HuH-7.5 (cell line): ENCODE measurements around the gene LRP5.

ENCODE experiments used
- DNase-seq: peaks from one replicate; pipeline ENCODE4 v3.0.0; 2011; ENCODE audit warnings: low spot score

Gene LRP5

GRCh38 chr11:68347345-68347744, 35.0 kb downstream of the LRP5 start:
- no peak for DNase-seq

DNA sequence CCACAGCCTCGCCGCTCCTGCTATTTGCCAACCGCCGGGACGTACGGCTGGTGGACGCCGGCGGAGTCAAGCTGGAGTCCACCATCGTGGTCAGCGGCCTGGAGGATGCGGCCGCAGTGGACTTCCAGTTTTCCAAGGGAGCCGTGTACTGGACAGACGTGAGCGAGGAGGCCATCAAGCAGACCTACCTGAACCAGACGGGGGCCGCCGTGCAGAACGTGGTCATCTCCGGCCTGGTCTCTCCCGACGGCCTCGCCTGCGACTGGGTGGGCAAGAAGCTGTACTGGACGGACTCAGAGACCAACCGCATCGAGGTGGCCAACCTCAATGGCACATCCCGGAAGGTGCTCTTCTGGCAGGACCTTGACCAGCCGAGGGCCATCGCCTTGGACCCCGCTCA, 35.5 kb downstream of the LRP5 start:
- DNase-seq: no peak

- DNase-seq: no peak
These were observed 37.3 kb downstream of the LRP5 start for GRCh38 chr11:68349461-68350249.

- DNase-seq: no peak
These were observed 38.5 kb downstream of the LRP5 start for GRCh38 chr11:68350759-68351449.

DNA sequence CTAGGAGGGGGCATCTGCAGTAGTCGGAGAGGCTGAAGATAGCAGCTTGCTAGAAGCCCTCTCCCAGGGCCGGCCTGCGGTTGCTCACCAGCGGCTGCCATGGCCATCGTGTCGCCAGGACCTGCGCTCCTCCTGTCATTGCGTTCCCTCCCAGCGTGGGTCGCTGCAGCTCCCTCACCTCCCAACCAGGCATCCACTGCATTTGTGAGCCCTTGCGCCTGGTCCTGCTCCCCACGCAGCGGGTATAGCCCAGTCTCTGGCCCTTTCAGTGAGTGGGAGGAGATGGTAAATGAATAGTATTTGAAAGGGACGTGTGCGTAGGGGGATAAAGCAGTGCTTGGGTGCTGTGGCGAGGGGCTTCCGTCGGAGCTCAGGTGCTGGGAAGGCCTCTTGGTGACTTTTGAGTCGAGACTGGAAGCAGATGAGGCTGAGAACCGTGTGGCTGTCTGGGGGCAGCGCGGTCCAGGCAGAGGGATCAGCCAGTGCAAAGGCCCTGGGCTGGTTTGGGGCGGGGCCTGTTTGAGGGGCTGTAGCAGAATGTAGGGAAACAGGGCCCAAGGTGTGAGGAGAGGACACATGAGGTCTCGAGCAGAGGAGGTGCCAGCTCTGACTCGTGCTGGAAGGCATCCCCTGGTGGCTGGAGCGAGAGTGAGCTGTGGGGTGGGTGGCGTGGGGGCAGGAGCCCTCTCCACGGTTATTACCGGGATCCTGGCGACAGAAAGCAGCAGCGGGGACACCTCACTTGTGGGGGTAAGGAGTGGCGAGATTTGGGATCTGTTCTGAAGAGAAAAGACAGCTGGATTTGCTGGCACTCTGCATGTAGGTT, 39.3 kb downstream of the LRP5 start:
- DNase-seq: no peak

- no peak for DNase-seq
These were observed 40.2 kb downstream of the LRP5 start for GRCh38 chr11:68352591-68352990.

GRCh38 chr11:68353118-68353517, 40.7 kb downstream of the LRP5 start:
- no peak for DNase-seq

- no peak for DNase-seq
These were observed 41.3 kb downstream of the LRP5 start for GRCh38 chr11:68353669-68354068.

GRCh38 chr11:68354148-68354872, 41.9 kb downstream of the LRP5 start:
- DNase-seq: no peak

DNA sequence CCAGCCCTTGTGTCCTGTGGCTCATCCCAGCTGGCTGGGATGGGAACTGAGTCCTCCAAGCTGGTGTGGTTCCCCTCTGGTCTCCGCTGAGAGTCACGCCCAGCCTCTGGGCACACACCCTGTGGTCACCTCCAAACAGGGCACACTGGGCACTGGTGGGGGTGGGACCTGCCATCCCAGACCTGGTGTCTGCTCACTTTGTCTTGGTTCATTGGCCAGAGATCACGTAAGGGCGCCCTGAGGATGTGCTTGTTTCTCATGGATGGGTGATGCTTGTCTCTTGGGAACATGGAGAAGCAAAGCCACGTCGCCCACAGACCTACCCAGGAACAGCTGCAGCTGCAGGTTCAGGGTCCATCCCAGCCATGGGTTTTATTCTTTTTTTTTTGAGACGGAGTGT, 43.1 kb downstream of the LRP5 start:
- no peak for DNase-seq

GRCh38 chr11:68357568-68357967, 45.2 kb downstream of the LRP5 start:
- no peak for DNase-seq

DNA sequence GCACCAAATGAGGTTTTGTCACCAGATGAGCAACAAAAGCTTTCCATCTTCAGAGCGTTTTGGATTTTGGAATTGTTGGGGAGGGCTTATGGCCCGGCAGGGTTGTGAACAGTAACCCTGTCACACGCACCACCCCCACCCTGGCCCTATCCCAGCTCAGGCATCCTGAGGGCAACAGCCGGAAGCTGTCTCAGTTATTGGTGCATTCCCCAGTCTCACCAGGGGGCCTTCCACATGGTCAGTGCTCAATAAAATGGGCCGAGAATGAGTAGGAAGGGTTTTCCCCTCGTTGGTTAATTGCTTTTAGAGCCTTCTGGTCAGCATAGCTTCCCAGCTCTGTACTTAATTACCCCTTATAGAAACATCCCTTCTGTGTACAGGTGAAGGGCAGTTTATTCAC, 46.0 kb downstream of the LRP5 start:
- DNase-seq: no peak

- DNase-seq: no peak
These were observed 49.3 kb downstream of the LRP5 start for GRCh38 chr11:68361702-68362101.

DNA sequence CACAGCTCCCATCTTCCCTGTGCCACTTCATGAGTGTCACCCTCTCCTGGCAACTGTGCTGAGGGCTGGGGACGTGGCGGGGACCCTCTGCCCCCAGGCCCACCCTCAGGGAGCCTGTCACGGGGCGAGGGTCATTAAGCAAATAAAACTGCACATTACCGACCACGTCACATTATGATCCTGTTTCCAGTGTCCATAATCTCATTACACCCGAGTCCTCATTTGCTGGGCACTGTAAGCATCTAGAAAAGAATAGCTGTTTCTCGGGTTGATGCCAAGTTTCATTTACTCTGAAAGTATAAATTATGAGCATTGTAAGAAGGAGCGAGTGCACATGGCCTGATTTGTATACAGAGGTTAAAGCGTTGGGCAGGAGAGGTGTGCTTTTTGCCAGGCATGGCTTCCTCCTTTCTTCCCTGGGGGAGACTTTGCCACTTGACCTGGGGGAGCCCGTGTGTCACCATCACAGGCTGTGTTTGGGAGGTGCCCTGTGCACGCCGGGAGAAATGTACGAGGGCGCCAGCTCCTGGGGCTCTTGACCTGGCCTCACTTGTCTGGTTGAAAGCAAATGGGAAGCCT, 50.5 kb downstream of the LRP5 start:
- no peak for DNase-seq

DNA sequence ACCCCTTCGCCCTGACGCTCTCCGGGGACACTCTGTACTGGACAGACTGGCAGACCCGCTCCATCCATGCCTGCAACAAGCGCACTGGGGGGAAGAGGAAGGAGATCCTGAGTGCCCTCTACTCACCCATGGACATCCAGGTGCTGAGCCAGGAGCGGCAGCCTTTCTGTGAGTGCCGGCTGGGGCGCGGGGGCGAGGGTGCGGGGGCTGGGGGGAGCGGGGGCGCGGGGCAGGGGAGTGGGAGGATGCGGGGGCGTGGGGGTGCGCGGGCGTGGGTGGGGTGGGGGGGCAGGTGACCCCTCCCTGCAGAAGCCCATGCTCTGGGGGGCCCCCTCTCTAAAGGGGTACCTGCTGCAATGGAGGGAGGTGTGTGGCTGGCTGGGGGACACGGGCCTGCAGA, 51.4 kb downstream of the LRP5 start:
- DNase-seq: no peak

- DNase-seq: no peak
These were observed 52.2 kb downstream of the LRP5 start for GRCh38 chr11:68364581-68364980.

DNA sequence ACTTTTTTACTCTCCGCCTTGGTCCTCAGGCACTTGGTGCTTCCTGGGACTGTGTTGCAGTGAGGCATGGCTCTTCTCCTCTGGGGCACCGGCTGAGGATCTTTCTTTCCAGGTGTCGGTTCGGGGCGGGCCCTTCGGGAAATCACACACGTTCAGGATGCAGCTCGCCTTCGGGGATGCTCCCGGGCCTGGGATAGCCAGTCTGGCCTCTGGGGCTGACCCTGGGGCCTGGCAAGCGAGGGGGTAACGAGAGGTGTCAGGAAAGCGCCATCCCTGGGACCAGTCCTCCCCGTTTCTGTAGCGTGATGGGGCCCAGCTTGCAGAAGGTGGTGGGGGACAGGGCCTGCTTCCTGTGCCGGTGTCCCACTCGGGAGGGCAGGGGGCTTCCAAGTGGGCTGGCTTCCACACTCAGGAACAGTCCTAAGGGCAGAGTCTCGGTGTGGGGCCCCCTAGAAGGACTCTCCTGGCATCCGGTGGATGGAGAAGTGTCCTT, 53.6 kb downstream of the LRP5 start:
- DNase-seq: no peak

DNA sequence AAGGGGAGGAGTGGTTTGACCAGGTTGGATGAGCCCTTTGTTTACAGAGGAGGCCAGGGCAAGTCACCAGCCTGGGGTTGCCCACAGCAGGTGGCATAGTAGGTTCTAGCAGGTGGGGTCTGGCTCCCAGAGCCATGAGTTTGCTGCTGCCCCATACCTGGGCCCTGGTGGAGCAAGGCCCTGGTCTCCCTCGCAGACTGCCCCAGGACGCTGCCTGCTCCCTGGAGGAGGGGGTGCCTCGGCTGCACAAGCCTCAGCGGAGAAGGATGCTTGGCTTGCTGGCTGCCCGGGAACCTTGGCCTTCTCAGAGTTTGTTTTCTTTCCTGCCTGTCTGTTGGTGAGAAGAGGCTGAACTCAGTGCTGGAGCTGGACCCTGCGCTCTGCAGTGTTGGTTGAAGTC, 54.9 kb downstream of the LRP5 start:
- DNase-seq: no peak

DNA sequence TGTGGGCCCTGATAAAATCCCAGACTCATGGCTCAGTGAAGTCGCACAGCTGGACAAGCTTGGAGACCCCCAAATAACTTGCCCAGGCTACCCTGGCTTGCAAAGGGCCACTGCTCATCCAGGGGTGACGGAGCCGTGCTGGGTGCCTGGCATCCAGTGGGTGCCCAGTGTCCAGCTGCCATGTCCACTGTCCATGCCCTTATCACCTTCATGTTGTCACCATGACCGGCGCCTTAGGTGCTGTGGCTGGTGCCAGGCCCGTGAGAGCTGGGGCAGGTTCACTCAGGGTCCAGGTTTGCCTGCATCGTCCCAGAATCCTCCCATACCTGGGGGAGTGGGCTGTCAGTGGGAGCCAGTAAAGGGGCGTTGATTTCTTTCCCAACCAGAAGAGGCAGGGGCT, 57.4 kb downstream of the LRP5 start:
- DNase-seq: no peak

- no peak for DNase-seq
These were observed 58.1 kb downstream of the LRP5 start for GRCh38 chr11:68370211-68371111.
